GM23248 (cell line): ENCODE data around the gene WASL.

Source experiments
- EZH2 ChIP-seq: fragments of 200-600 bp; sonication (generic); IDR thresholded peaks from 2 replicates; pipeline ENCODE4 v1.6.1; 2018; ENCODE audit warnings: antibody characterized with exemption, mild to moderate bottlenecking; ENCODE audit not compliant: insufficient read depth, poor library complexity, severe bottlenecking
- EZH2phosphoT487 ChIP-seq: fragments of 200-600 bp; sonication (generic); IDR thresholded peaks from 2 replicates; pipeline ENCODE4 v1.6.1; 2018; ENCODE audit warnings: antibody characterized with exemption, moderate library complexity, mild to moderate bottlenecking, low read depth; ENCODE audit not compliant: insufficient read depth

- TF ChIP-seq EZH2 = no peak
- TF ChIP-seq EZH2phosphoT487 = no peak
Measured at GRCh38 chr7:123690550-123690949, 58.3 kb downstream of the WASL start.
